HFFc6 (cell line): ENCODE data around the gene HHAT. TPM values are rescaled to one million over a fixed set of nuclear protein-coding genes. Genes with fewer than 3 reads are reported as not detected.

Source experiments
- DNase-seq: peaks from one replicate; pipeline ENCODE4 v3.0.0-alpha.2; 2018
- H3K27ac Mint-ChIP-seq: 2 replicates; pipeline ENCODE4 v1.8.0; 2020; ENCODE audit warnings: mild to moderate bottlenecking, mixed read lengths
- H3K27me3 Mint-ChIP-seq: 2 replicates; pipeline ENCODE4 v1.8.0; 2021; ENCODE audit warnings: mild to moderate bottlenecking, moderate library complexity, mixed read lengths; ENCODE audit not compliant: insufficient read depth
- H3K36me3 Mint-ChIP-seq: 2 replicates; pipeline ENCODE4 v1.8.0; 2021; ENCODE audit warnings: low read depth, mixed read lengths
- H3K4me1 Mint-ChIP-seq: 2 replicates; pipeline ENCODE4 v1.8.0; 2020; ENCODE audit warnings: low read depth, mixed read lengths
- H3K4me3 Mint-ChIP-seq: 2 replicates; pipeline ENCODE4 v1.8.0; 2020; ENCODE audit warnings: mild to moderate bottlenecking, moderate library complexity, mixed read lengths
- H3K9me3 Mint-ChIP-seq: 2 replicates; pipeline ENCODE4 v1.8.0; 2020; ENCODE audit warnings: mild to moderate bottlenecking, mixed read lengths
- CTCF ChIP-seq: fragments of 200-600 bp; sonication (generic); IDR thresholded peaks from 2 replicates; pipeline ENCODE4 v1.5.0; 2021; ENCODE audit warnings: antibody characterized with exemption, mild to moderate bottlenecking
- total RNA-seq, 6 experiments: library from RNA; stranded (reverse); fragmentation: NEBNext Ultra II Directional; extraction: Animal tissue kit (Norgen Biotek cat#: 25700); gene quantifications; 2 replicates in 1 of 6; 3 replicates in 5 of 6; pipeline ENCODE4 v1.2.3, GENCODE V29; 2021

Gene HHAT
- total RNA-seq, 6 experiments from 2014 or later = 2.8 to 3.9 (median 3.2) TPM

GRCh38 chr1:210489491-210489890, 160.8 kb downstream of the HHAT start:
- no peaks in the 10 kb centered on the region for H3K4me1 Mint-ChIP-seq
- no peaks in the 10 kb centered on the region for H3K36me3 Mint-ChIP-seq
- H3K27me3 Mint-ChIP-seq = peaks cover 2% of the 10 kb centered on the region
- H3K27ac Mint-ChIP-seq = no peak overlapping the region
- no peak for DNase-seq
- no peak overlapping the region for H3K4me3 Mint-ChIP-seq
- no peak for TF ChIP-seq CTCF
- H3K9me3 Mint-ChIP-seq = no peaks in the 10 kb centered on the region

- Mint-ChIP-seq H3K9me3 (no peaks in the 10 kb centered on the region), H3K27me3 (peaks cover 2% of the 10 kb centered on the region), H3K27ac (no peak overlapping the region), H3K36me3 (no peaks in the 10 kb centered on the region), H3K4me3 (no peak overlapping the region), H3K4me1 (no peaks in the 10 kb centered on the region; the same call in 1 of the 2 replicates)
- DNase-seq = no peak
- no peak for TF ChIP-seq CTCF
Measured at GRCh38 chr1:210490781-210491180, 162.1 kb downstream of the HHAT start.

- H3K27me3 Mint-ChIP-seq = no peaks in the 10 kb centered on the region; the same call in 1 of the 2 replicates
- H3K4me1 Mint-ChIP-seq = peaks cover 10% of the 10 kb centered on the region
- H3K9me3 Mint-ChIP-seq = no peaks in the 10 kb centered on the region
- DNase-seq = peak; percentile 78
- H3K27ac Mint-ChIP-seq = peak overlapping the region; percentile 38
- no peak overlapping the region for H3K4me3 Mint-ChIP-seq
- no peaks in the 10 kb centered on the region for H3K36me3 Mint-ChIP-seq
- TF ChIP-seq CTCF = no peak
Measured at GRCh38 chr1:210496063-210496462, 167.4 kb downstream of the HHAT start.

- Mint-ChIP-seq H3K27ac (no peak overlapping the region), H3K4me1 (peaks cover 11% of the 10 kb centered on the region), H3K36me3 (no peaks in the 10 kb centered on the region), H3K9me3 (no peaks in the 10 kb centered on the region), H3K27me3 (no peaks in the 10 kb centered on the region; the same call in none of the 2 replicates), H3K4me3 (no peak overlapping the region)
- no peak for DNase-seq
- TF ChIP-seq CTCF = no peak
Measured at GRCh38 chr1:210499956-210500355, 171.3 kb downstream of the HHAT start.

- TF ChIP-seq CTCF = no peak
- no peak overlapping the region for H3K27ac Mint-ChIP-seq
- peaks cover 20% of the 10 kb centered on the region for H3K4me1 Mint-ChIP-seq
- no peaks in the 10 kb centered on the region; the same call in none of the 2 replicates for H3K27me3 Mint-ChIP-seq
- H3K9me3 Mint-ChIP-seq = no peaks in the 10 kb centered on the region
- H3K36me3 Mint-ChIP-seq = no peaks in the 10 kb centered on the region
- no peak overlapping the region for H3K4me3 Mint-ChIP-seq
- DNase-seq = no peak
Measured at GRCh38 chr1:210500831-210501230, 172.1 kb downstream of the HHAT start.

- Mint-ChIP-seq H3K27me3 (peaks cover 1% of the 10 kb centered on the region), H3K27ac (no peak overlapping the region), H3K36me3 (no peaks in the 10 kb centered on the region), H3K9me3 (no peaks in the 10 kb centered on the region), H3K4me1 (peaks cover 21% of the 10 kb centered on the region), H3K4me3 (no peak overlapping the region)
- DNase-seq = no peak
- no peak for TF ChIP-seq CTCF
Measured at GRCh38 chr1:210504286-210504685, 175.6 kb downstream of the HHAT start.
